ENCODE results near the gene POLE2. TPM values are rescaled to one million over a fixed set of nuclear protein-coding genes. Genes with fewer than 3 reads are reported as not detected.

The POLE2 gene
- total RNA-seq, 1 experiment from 2014 or later, result 3.8 TPM

DNA sequence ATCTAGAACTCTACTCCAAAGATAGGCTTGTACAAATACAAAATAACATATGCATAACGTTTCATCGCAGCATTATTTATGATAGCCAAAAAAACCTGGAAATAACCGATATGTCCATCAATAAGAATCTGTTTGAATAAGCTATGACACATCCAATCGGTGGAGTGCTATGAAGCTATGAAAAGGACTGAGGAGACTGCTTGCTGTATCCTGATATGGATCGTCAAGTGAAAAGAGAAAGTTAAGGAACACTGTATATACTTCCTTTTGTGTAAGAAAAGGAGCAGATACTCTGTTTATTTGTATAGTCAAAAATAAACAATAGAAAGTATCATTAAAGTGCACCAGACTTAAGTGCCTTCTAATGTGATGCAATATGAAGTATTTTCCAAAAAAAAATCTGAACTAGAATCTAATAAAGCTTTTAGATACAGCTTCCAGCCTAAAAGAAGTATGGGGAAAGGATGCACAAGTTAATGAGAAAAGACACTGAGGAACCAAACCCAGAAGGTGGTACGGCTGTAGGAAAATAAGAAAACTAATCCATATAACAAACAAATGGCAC lies 4.3 kb upstream of the POLE2 start:
- H3K4me3 Mint-ChIP-seq (ENCODE audit: unreplicated experiment), result peak overlapping the region; percentile 53
- DNase-seq (ENCODE audit: unreplicated experiment), result no peak
- TF ChIP-seq, protein P1, sequence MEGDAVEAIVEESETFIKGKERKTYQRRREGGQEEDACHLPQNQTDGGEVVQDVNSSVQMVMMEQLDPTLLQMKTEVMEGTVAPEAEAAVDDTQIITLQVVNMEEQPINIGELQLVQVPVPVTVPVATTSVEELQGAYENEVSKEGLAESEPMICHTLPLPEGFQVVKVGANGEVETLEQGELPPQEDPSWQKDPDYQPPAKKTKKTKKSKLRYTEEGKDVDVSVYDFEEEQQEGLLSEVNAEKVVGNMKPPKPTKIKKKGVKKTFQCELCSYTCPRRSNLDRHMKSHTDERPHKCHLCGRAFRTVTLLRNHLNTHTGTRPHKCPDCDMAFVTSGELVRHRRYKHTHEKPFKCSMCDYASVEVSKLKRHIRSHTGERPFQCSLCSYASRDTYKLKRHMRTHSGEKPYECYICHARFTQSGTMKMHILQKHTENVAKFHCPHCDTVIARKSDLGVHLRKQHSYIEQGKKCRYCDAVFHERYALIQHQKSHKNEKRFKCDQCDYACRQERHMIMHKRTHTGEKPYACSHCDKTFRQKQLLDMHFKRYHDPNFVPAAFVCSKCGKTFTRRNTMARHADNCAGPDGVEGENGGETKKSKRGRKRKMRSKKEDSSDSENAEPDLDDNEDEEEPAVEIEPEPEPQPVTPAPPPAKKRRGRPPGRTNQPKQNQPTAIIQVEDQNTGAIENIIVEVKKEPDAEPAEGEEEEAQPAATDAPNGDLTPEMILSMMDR (IDR thresholded peaks at IDR 0.05; ENCODE audit: unreplicated experiment), result no peak
- intact Hi-C loops (cut with micrococcal nuclease), result no loop called here
- no peak overlapping the region for H3K27ac Mint-ChIP-seq (ENCODE audit: low read depth, unreplicated experiment)
- peaks cover 9% of the 10 kb centered on the region for H3K4me1 Mint-ChIP-seq (ENCODE audit: insufficient read depth, unreplicated experiment)
- ChIA-PET POLR2A (interaction anchor here (0.7 to 2.7 kb wide), 6 partner anchors 55 to 77 kb away, joined by 3 to 16 read pairs (median 4); partner anchors contain the start of genes DNAAF2, KLHDC2, MGAT2 and RPL36AL), CTCF (interaction anchor here (0.6 to 1.0 kb wide), 2 partner anchors 10 to 197 kb away, joined by 3 to 4 read pairs; no protein-coding TSS in a partner anchor)
- H3K36me3 Mint-ChIP-seq (ENCODE audit: insufficient read depth, unreplicated experiment), result no peaks in the 10 kb centered on the region
- no TSS peak for BruUV-seq (replicated peaks)
- no peaks in the 10 kb centered on the region for H3K27me3 Mint-ChIP-seq (ENCODE audit: insufficient read depth, unreplicated experiment)
- no peaks in the 10 kb centered on the region for H3K9me3 Mint-ChIP-seq (ENCODE audit: unreplicated experiment)

DNA sequence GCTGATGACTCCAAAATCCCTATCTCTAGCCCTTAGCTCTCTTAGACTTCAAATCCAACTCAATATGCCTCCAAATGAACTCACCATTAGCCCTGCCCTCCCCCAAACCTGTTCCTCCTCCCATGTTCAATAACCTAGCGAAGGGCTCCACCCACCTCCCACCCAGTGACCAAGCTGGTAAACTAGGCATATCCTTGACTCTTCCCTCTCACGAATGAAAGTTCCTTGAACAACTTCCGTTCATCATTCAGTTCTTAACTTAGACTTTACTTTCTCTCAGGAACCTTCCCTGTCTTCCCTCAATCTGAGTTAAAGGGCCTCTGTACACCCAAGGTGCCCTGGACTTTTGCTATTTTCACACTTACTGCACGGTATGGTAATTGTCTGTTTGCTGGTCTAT lies 3.0 kb upstream of the POLE2 start:
- Mint-ChIP-seq H3K36me3 (ENCODE audit: insufficient read depth, unreplicated experiment) (no peaks in the 10 kb centered on the region), H3K27ac (ENCODE audit: low read depth, unreplicated experiment) (no peak overlapping the region), H3K4me1 (ENCODE audit: insufficient read depth, unreplicated experiment) (peaks cover 18% of the 10 kb centered on the region), H3K27me3 (ENCODE audit: insufficient read depth, unreplicated experiment) (no peaks in the 10 kb centered on the region), H3K9me3 (ENCODE audit: unreplicated experiment) (no peaks in the 10 kb centered on the region), H3K4me3 (ENCODE audit: unreplicated experiment) (no peak overlapping the region)
- DNase-seq (ENCODE audit: unreplicated experiment), result no peak
- TF ChIP-seq, protein P1 (IDR thresholded peaks at IDR 0.05; ENCODE audit: unreplicated experiment), result no peak
- ChIA-PET CTCF (interaction anchor here (2.0 kb wide), 1 partner anchor 14 kb away, joined by 4 read pairs; no protein-coding TSS in a partner anchor), POLR2A (interaction anchor here (0.8 to 1.9 kb wide), 2 partner anchors 76 to 78 kb away, joined by 4 to 13 read pairs; partner anchors contain the start of gene KLHDC2)
- no TSS peak for BruUV-seq (replicated peaks)
- intact Hi-C loops (cut with micrococcal nuclease), result no loop called here

DNA sequence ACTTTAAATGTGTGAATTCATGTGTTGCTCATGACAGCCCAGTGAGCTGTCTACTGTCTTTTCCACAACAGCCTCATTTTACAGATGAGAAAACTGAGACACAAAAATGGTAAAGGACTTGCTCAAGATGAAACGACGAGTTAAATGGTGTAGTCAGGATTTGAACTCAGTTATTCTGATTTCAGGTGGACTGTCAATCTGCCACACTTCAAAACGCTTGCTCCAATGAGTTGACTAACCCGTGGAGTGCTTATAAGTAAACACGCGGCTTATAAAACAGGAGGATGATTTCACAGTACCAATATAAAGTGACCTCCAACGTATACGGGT lies 652 bp upstream of the POLE2 start:
- Mint-ChIP-seq H3K4me1 (ENCODE audit: insufficient read depth, unreplicated experiment) (peaks cover 18% of the 10 kb centered on the region), H3K9me3 (ENCODE audit: unreplicated experiment) (no peaks in the 10 kb centered on the region), H3K27me3 (ENCODE audit: insufficient read depth, unreplicated experiment) (no peaks in the 10 kb centered on the region), H3K36me3 (ENCODE audit: insufficient read depth, unreplicated experiment) (no peaks in the 10 kb centered on the region), H3K27ac (ENCODE audit: low read depth, unreplicated experiment) (no peak overlapping the region), H3K4me3 (ENCODE audit: unreplicated experiment) (peak overlapping the region; percentile 77)
- DNase-seq (ENCODE audit: unreplicated experiment), result no peak
- ChIA-PET POLR2A (interaction anchor here (0.6 to 2.2 kb wide), 6 partner anchors 9 to 164 kb away, joined by 3 to 24 read pairs (median 4); partner anchors contain the start of genes DNAAF2, KLHDC2, NEMF and RPL36AL), CTCF (interaction anchor here (0.7 kb wide), 1 partner anchor 14 kb away, joined by 3 read pairs; no protein-coding TSS in a partner anchor)
- BruUV-seq (replicated peaks), result no TSS peak
- intact Hi-C loops (cut with micrococcal nuclease), result loop anchor here (5.0 kb wide), 1 partner anchor 79 kb away; the partner anchor contains the start of gene KLHDC2
- TF ChIP-seq, protein P1 (IDR thresholded peaks at IDR 0.05; ENCODE audit: unreplicated experiment), result no peak

DNA sequence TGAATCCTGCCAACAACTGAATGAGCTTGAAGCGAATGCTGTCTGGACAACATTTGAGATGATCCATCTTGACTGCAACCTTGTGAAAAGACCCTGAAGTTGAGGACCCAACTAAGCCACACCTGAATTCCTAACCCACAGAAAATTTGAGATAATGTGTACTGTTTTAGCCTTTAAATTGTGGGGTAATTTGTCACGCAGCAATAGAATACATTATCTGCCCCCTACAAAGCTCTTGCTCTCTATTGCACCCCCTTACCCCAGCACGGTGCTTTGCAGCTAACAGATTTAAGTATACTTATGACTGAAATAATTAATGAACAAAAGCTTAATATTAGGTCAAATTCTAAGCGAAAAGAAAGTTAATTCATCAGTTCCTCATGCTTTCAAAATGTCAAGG lies 1.6 kb downstream of the POLE2 start:
- H3K27me3 Mint-ChIP-seq (ENCODE audit: insufficient read depth, unreplicated experiment), result no peaks in the 10 kb centered on the region
- intact Hi-C loops (cut with micrococcal nuclease), result loop anchor here (5.0 kb wide), 1 partner anchor 81 kb away; the partner anchor contains the start of gene KLHDC2
- peaks cover 18% of the 10 kb centered on the region for H3K4me1 Mint-ChIP-seq (ENCODE audit: insufficient read depth, unreplicated experiment)
- POLR2A ChIA-PET, result interaction anchor here (0.6 to 2.0 kb wide), 2 partner anchors 49 to 81 kb away, joined by 3 to 5 read pairs; partner anchors contain the start of gene KLHDC2
- peak overlapping the region; percentile 77 for H3K4me3 Mint-ChIP-seq (ENCODE audit: unreplicated experiment)
- no TSS peak for BruUV-seq (replicated peaks)
- H3K27ac Mint-ChIP-seq (ENCODE audit: low read depth, unreplicated experiment), result no peak overlapping the region
- CTCF ChIA-PET, result no interaction called here
- no peaks in the 10 kb centered on the region for H3K36me3 Mint-ChIP-seq (ENCODE audit: insufficient read depth, unreplicated experiment)
- no peak for DNase-seq (ENCODE audit: unreplicated experiment)
- TF ChIP-seq, protein P1 (IDR thresholded peaks at IDR 0.05; ENCODE audit: unreplicated experiment), result no peak
- H3K9me3 Mint-ChIP-seq (ENCODE audit: unreplicated experiment), result no peaks in the 10 kb centered on the region

All from MCF 10A (cell line).